GM12878 (cell line): Measurements from ENCODE around the gene CCDC14. TPM values are rescaled to one million over a fixed set of nuclear protein-coding genes. Genes with fewer than 3 reads are reported as not detected.

Experiments
- ATAC-seq: fragments of 200-7000 bp; cut with Tn5 transposase; 3 replicates; pipeline ENCODE4 v1.9.1; 2020; ENCODE audit warnings: mild to moderate bottlenecking, moderate library complexity
- BruUV-seq: library from RNA; stranded (reverse); fragments of 400-500 nt; replicated peaks from 2 replicates; lab custom pipeline; 2021; lab: Mats Ljungman, UMichigan
- CTCF ChIA-PET: fragments of 300-600 bp; sonication (Branson Sonifier 250); formaldehyde crosslinking; extraction: SDS; loops from one replicate; lab custom pipeline; 2021; ENCODE audit warnings: inconsistent platforms; lab: Yijun Ruan, JAX
- POLR2A ChIA-PET: fragments of 350-600 bp; formaldehyde crosslinking; extraction: SDS; loops from one replicate; lab custom pipeline; 2021; ENCODE audit warnings: inconsistent platforms; lab: Charles Lee
- RAD21 ChIA-PET: fragments of 300-600 bp; sonication (Branson Sonifier 250); formaldehyde crosslinking; loops from one replicate; lab custom pipeline; 2023; ENCODE audit warnings: antibody characterized with exemption; ENCODE audit not compliant: unreplicated experiment; lab: Charles Lee
- SMC1A ChIA-PET: fragments of 300-600 bp; sonication (Branson Sonifier 250); formaldehyde crosslinking; loops from one replicate; lab custom pipeline; 2023; ENCODE audit not compliant: unreplicated experiment, uncharacterized antibody; lab: Charles Lee
- DNase-seq: peaks from one replicate; pipeline ENCODE4 v3.0.0-alpha.2; 2011; ENCODE audit warnings: low read depth, low spot score
- FAIRE-seq: peaks from 3 replicates; lab custom pipeline; 2011; peaks lifted over from hg19 to GRCh38; lab: Jason Lieb, UNC
- H2AFZ ChIP-seq: 2 replicates; pipeline ENCODE4 v1.6.0; 2011; ENCODE audit warnings: low read depth, low read length, control low read depth; ENCODE audit not compliant: control insufficient read depth
- H3K27ac ChIP-seq: 2 replicates; pipeline ENCODE4 v1.5.1; 2011; ENCODE audit warnings: control low read depth; ENCODE audit not compliant: control insufficient read depth, insufficient read depth
- H3K27me3 ChIP-seq, 2 experiments: replicated peaks in 1 of 2; 2 replicates each; pipeline versions ENCODE4 v1.6.0 to v1.6.1; 2011; ENCODE audit warnings: low read length in 1 of 2; ENCODE audit not compliant: control insufficient read depth in 2 of 2, insufficient read depth in 2 of 2
- H3K36me3 ChIP-seq, 2 experiments: 2 replicates each; pipeline ENCODE4 v1.5.1; 2011; ENCODE audit warnings: low read length in 1 of 2; ENCODE audit not compliant: control insufficient read depth in 2 of 2, insufficient read depth in 2 of 2
- H3K4me1 ChIP-seq: 2 replicates; pipeline ENCODE4 v1.6.1; 2011; ENCODE audit warnings: mild to moderate bottlenecking, low read length, moderate library complexity, mixed read lengths; ENCODE audit not compliant: control insufficient read depth, insufficient read depth
- H3K4me2 ChIP-seq: 2 replicates; pipeline ENCODE4 v1.6.0; 2011; ENCODE audit warnings: control low read depth; ENCODE audit not compliant: control insufficient read depth, insufficient read depth
- H3K4me3 ChIP-seq: fragments of 200-600 bp; sonication (generic); 2 replicates; pipeline ENCODE4 v1.5.1; 2016
- H3K79me2 ChIP-seq: 2 replicates; pipeline ENCODE4 v1.6.0; 2011; ENCODE audit warnings: low read length; ENCODE audit not compliant: control insufficient read depth, insufficient read depth
- H3K9ac ChIP-seq: 2 replicates; pipeline ENCODE4 v1.8.0; 2011; ENCODE audit warnings: low read length, control low read depth, mixed read lengths; ENCODE audit not compliant: control insufficient read depth, insufficient read depth
- H3K9me3 ChIP-seq: replicated peaks from 3 replicates; pipeline ENCODE4 v1.5.1; 2011; ENCODE audit warnings: mild to moderate bottlenecking, low read length; ENCODE audit not compliant: control insufficient read depth, insufficient read depth
- H4K20me1 ChIP-seq: 2 replicates; pipeline ENCODE4 v1.6.0; 2011; ENCODE audit not compliant: control insufficient read depth, insufficient read depth
- ATF3 ChIP-seq: IDR thresholded peaks from 2 replicates; pipeline ENCODE4 v1.6.1; 2011; ENCODE audit warnings: low read depth, mild to moderate bottlenecking, low read length, moderate library complexity, borderline replicate concordance; ENCODE audit errors: extremely low read depth
- JUND ChIP-seq: IDR thresholded peaks from 2 replicates; pipeline ENCODE4 v1.6.1; 2012; ENCODE audit warnings: low read depth, mild to moderate bottlenecking, low read length, improper control_type of control experiment, moderate library complexity
- SMAD5 ChIP-seq: IDR thresholded peaks from 2 replicates; pipeline ENCODE4 v1.6.1; 2016; ENCODE audit warnings: antibody characterized with exemption, low read depth
- ZBTB40 ChIP-seq: fragments of 450-650 bp; IDR thresholded peaks from 2 replicates; pipeline ENCODE4 v1.6.1; 2016; ENCODE audit warnings: mild to moderate bottlenecking, moderate library complexity, borderline replicate concordance
- WGBS: methylation state at CpG from one replicate; pipeline ENCODE4 v1.1.6; 2016; ENCODE audit warnings: low lambda C conversion rate; ENCODE audit not compliant: insufficient replicate concordance, insufficient coverage; ENCODE audit errors: missing lambda C conversion rate; 5-methylcytosine and 5-hydroxymethylcytosine counted together
- in situ Hi-C: fragments of 300-500 bp; cut with MboI; formaldehyde crosslinking; loops from 9 replicates; pipeline ENCODE4 v1.14.3; 2018; ENCODE audit warnings: mixed read lengths
- intact Hi-C: fragments of 100-400 bp; cut with micrococcal nuclease; formaldehyde crosslinking; loops from one replicate; pipeline ENCODE4 v1.14.2; 2022; ENCODE audit not compliant: unreplicated experiment
- polyA plus RNA-seq, 11 experiments: library from polyadenylated mRNA; depleted of rRNA in 4 of 11; unstranded in 6 of 11; stranded (reverse) in 5 of 11; fragments of >200 nt; fragmentation: Nextera tagmentation in 4 of 11; fragmentation: Illumina TruSeq in 1 of 11; extraction: Ambion mirVana in 4 of 11; extraction: Trizol in 1 of 11; gene quantifications; 1 replicate in 1 of 11; 2 replicates in 10 of 11; pipeline versions ENCODE4 v1.2.1 to v1.2.3, GENCODE V29; 2011 to 2016; ENCODE audit warnings: inconsistent platforms in 2 of 11, missing spikeins in 2 of 11, low read depth in 1 of 11
- total RNA-seq, 4 experiments: library from RNA; depleted of rRNA in 3 of 4; stranded (reverse); fragments of >200 nt in 3 of 4; fragmentation: Illumina TruSeq in 1 of 4; extraction: Trizol in 1 of 4; gene quantifications; 2 replicates each; pipeline versions ENCODE4 v1.2.1 to v1.2.3, GENCODE V29; 2013 to 2021

Gene CCDC14
- total and polyA plus RNA-seq, 10 of the 15 experiments (the other 5 are each of a cell fraction or from before 2014, with no cell fraction given) = 15.9 to 104 (median 43.0) TPM

DNA sequence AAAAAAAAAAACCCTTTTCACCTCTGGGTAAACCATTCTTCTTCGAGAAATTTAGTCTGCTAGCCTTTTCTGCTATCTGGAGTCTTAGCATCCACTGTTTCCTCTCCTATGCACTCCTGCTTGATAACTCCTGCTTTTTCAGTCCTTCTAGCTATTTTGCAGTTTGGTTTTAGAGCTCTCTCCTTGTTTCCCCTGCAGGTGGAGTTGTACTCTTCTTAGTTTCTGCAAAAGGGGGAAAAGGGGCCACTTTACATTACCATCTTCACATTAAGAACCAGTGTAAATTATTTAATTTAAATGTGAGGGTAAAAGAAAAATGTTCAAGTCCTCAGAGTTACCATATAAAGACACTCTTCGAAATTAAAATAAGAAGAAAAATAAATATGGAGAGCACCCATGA, 53.3 kb downstream of the CCDC14 start:
- peaks cover 5% of the 10 kb centered on the region; the same call in 1 of the 2 replicates for H3K4me1 ChIP-seq
- no peak overlapping the region for H3K4me3 ChIP-seq
- no peak overlapping the region for H3K27ac ChIP-seq
- no peak overlapping the region for H2AFZ ChIP-seq
- SMC1A ChIA-PET = no interaction called here
- no TSS peak for BruUV-seq
- ATAC-seq (no peak), DNase-seq (no peak), FAIRE-seq (no peak)
- RAD21 ChIA-PET = interaction anchor here (0.6 kb wide), 1 partner anchor 71 kb away, joined by 4 read pairs; no protein-coding TSS in a partner anchor
- TF ChIP-seq JUND = no peak
- no peak for TF ChIP-seq ATF3
- TF ChIP-seq ZBTB40 = no peak
- no peak for TF ChIP-seq SMAD5
- CTCF ChIA-PET = interaction anchor here (0.9 to 1.2 kb wide), 4 partner anchors 9 to 562 kb away, joined by 3 to 7 read pairs (median 4); no protein-coding TSS in a partner anchor
- intact Hi-C loops (no loop called here), in situ Hi-C loops (no loop called here)
- POLR2A ChIA-PET = interaction anchor here (0.7 kb wide), 1 partner anchor 955 kb away, joined by 3 read pairs; no protein-coding TSS in a partner anchor
- 72% methylated on average over 2 of the region's 2 CpGs for WGBS
- no peak overlapping the region for H3K4me2 ChIP-seq
- no peak overlapping the region for H3K9ac ChIP-seq
- no peaks in the 10 kb centered on the region for H3K36me3 ChIP-seq
- H4K20me1 ChIP-seq = no peaks in the 10 kb centered on the region
- no peaks in the 10 kb centered on the region for H3K27me3 ChIP-seq
- no peaks in the 10 kb centered on the region for H3K79me2 ChIP-seq
- no peaks in the 10 kb centered on the region for H3K9me3 ChIP-seq
